Esophagus squamous epithelium (tissue), 4 donors: ENCODE data around the gene NT5C3A.

Experiments used
- POLR2A ChIP-seq, 4 donors: fragments of 450-650 bp; IDR thresholded peaks; one replicate each; pipeline ENCODE4 v1.6.1; 2017; ENCODE audit warnings: antibody characterized with exemption in 4 of 4, mild to moderate bottlenecking in 4 of 4, moderate library complexity in 3 of 4
- TF ChIP-seq, protein P1 (sequence below), 6 experiments: fragments of 450-650 bp in 4 of 6; fragments of 200-600 bp in 2 of 6; sonication (generic) in 2 of 6; IDR thresholded peaks; one replicate each; pipeline ENCODE4 v1.5.1; 2016 to 2019; ENCODE audit warnings: antibody characterized with exemption in 6 of 6, mild to moderate bottlenecking in 4 of 6, moderate library complexity in 4 of 6

DNA sequence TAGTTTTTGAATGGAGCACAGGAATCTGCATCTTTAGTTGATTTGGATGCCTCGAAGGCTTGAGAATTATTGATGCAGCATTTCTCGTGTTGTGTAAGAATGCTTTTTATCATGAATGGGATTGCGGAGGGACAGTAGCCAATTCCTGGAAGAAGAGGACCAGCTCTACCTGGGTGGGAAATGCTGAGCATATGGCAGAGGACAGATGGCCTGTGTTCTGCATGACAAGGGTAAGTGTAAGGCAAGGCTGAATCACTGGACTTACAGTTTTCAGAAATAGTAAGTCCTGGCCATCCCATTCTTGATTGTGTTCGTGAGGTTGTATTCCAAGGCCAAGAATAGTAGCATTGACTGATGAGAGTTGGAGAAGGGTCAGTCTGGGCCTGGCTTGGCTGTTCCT is 30.7 kb upstream of the NT5C3A start:
- TF ChIP-seq, protein P1, sequence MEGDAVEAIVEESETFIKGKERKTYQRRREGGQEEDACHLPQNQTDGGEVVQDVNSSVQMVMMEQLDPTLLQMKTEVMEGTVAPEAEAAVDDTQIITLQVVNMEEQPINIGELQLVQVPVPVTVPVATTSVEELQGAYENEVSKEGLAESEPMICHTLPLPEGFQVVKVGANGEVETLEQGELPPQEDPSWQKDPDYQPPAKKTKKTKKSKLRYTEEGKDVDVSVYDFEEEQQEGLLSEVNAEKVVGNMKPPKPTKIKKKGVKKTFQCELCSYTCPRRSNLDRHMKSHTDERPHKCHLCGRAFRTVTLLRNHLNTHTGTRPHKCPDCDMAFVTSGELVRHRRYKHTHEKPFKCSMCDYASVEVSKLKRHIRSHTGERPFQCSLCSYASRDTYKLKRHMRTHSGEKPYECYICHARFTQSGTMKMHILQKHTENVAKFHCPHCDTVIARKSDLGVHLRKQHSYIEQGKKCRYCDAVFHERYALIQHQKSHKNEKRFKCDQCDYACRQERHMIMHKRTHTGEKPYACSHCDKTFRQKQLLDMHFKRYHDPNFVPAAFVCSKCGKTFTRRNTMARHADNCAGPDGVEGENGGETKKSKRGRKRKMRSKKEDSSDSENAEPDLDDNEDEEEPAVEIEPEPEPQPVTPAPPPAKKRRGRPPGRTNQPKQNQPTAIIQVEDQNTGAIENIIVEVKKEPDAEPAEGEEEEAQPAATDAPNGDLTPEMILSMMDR (IDR thresholded peaks at IDR 0.05) = no peak
- TF ChIP-seq POLR2A (IDR thresholded peaks at IDR 0.05) = no peak
